GM12878 (cell line): ENCODE measurements around the gene HLA-DQB1. TPM values are rescaled to one million over a fixed set of nuclear protein-coding genes. Genes with fewer than 3 reads are reported as not detected.

ENCODE experiments used
- BRCA1 ChIP-seq: IDR thresholded peaks from 2 replicates; pipeline ENCODE4 v1.6.1; 2011; ENCODE audit warnings: low read depth, low read length, improper control_type of control experiment
- CBX3 ChIP-seq: fragments of 200-600 bp; sonication (generic); IDR thresholded peaks from 2 replicates; pipeline ENCODE4 v1.6.1; 2016; ENCODE audit warnings: low read depth, borderline replicate concordance
- CHD4 ChIP-seq: fragments of 200-600 bp; sonication (generic); IDR thresholded peaks from 2 replicates; pipeline ENCODE4 v1.6.1; 2016; ENCODE audit warnings: mild to moderate bottlenecking
- FOS ChIP-seq: IDR thresholded peaks from 3 replicates; pipeline ENCODE4 v1.6.1; 2011; ENCODE audit warnings: borderline replicate concordance; ENCODE audit not compliant: insufficient read length; ENCODE audit errors: extremely low read depth
- JUNB ChIP-seq: IDR thresholded peaks from 2 replicates; pipeline ENCODE4 v1.6.1; 2016; ENCODE audit warnings: antibody characterized with exemption, mild to moderate bottlenecking
- MTA2 ChIP-seq: fragments of 450-650 bp; IDR thresholded peaks from 2 replicates; pipeline ENCODE4 v1.6.1; 2016; ENCODE audit warnings: low read depth, mild to moderate bottlenecking, moderate library complexity
- MTA3 ChIP-seq: IDR thresholded peaks from 2 replicates; pipeline ENCODE4 v1.6.1; 2012; ENCODE audit warnings: low read length, inconsistent platforms, borderline replicate concordance
- NKRF ChIP-seq: fragments of 450-650 bp; conservative IDR thresholded peaks from 2 replicates; pipeline ENCODE4 v1.6.1; 2017; ENCODE audit warnings: mild to moderate bottlenecking, moderate library complexity
- NR2C1 ChIP-seq: fragments of 450-650 bp; IDR thresholded peaks from 2 replicates; pipeline ENCODE4 v1.6.1; 2017; ENCODE audit warnings: antibody characterized with exemption, mild to moderate bottlenecking, moderate library complexity
- PRDM15 ChIP-seq: fragments of 450-650 bp; formaldehyde crosslinking; IDR thresholded peaks from 2 replicates; pipeline ENCODE4 v1.4.0; 2020; ENCODE audit warnings: mild to moderate bottlenecking, moderate library complexity
- RB1 ChIP-seq: fragments of 450-650 bp; formaldehyde crosslinking; IDR thresholded peaks from 2 replicates; pipeline ENCODE4 v1.6.1; 2017; ENCODE audit warnings: mild to moderate bottlenecking, borderline replicate concordance
- SMAD5 ChIP-seq: IDR thresholded peaks from 2 replicates; pipeline ENCODE4 v1.6.1; 2016; ENCODE audit warnings: antibody characterized with exemption, low read depth
- SMC3 ChIP-seq: IDR thresholded peaks from 2 replicates; pipeline ENCODE4 v1.6.1; 2011; ENCODE audit warnings: low read length, improper control_type of control experiment, borderline replicate concordance
- ZBTB11 ChIP-seq: fragments of 450-650 bp; formaldehyde crosslinking; IDR thresholded peaks from 2 replicates; pipeline ENCODE4 v1.5.0; 2022; ENCODE audit warnings: mild to moderate bottlenecking, missing genetic modification characterization
- ZBTB40 ChIP-seq: fragments of 450-650 bp; IDR thresholded peaks from 2 replicates; pipeline ENCODE4 v1.6.1; 2016; ENCODE audit warnings: mild to moderate bottlenecking, moderate library complexity, borderline replicate concordance
- ZNF274 ChIP-seq: IDR thresholded peaks from one replicate; pipeline ENCODE4 v1.8.0; 2011; ENCODE audit not compliant: insufficient read length, insufficient read depth
- polyA plus RNA-seq, 11 experiments: library from polyadenylated mRNA; depleted of rRNA in 4 of 11; unstranded in 6 of 11; stranded (reverse) in 5 of 11; fragments of >200 nt; fragmentation: Nextera tagmentation in 4 of 11; fragmentation: Illumina TruSeq in 1 of 11; extraction: Ambion mirVana in 4 of 11; extraction: Trizol in 1 of 11; gene quantifications; 1 replicate in 1 of 11; 2 replicates in 10 of 11; pipeline versions ENCODE4 v1.2.1 to v1.2.3, GENCODE V29; 2011 to 2016; ENCODE audit warnings: inconsistent platforms in 2 of 11, missing spikeins in 2 of 11, low read depth in 1 of 11
- total RNA-seq, 4 experiments: library from RNA; depleted of rRNA in 3 of 4; stranded (reverse); fragments of >200 nt in 3 of 4; fragmentation: Illumina TruSeq in 1 of 4; extraction: Trizol in 1 of 4; gene quantifications; 2 replicates each; pipeline versions ENCODE4 v1.2.1 to v1.2.3, GENCODE V29; 2013 to 2021

Gene HLA-DQB1
- total and polyA plus RNA-seq, 10 of the 15 experiments (the other 5 are each of a cell fraction or from before 2014, with no cell fraction given) = 38.1 to 403 (median 91.4) TPM

GRCh38 chr6:32609731-32610640, 56.5 kb downstream of the HLA-DQB1 start (continued):
- TF ChIP-seq PRDM15 (CRISPR knock-in tag) = no peak
- no peak for TF ChIP-seq CHD4
- no peak for TF ChIP-seq CBX3
- TF ChIP-seq ZNF274 = no peak
- no peak for TF ChIP-seq ZBTB11 (CRISPR knock-in tag)
- TF ChIP-seq JUNB = peak; percentile 13
- no peak for TF ChIP-seq RB1
- TF ChIP-seq BRCA1 = no peak
- TF ChIP-seq ZBTB40 = no peak
- TF ChIP-seq SMAD5 = peak; percentile 65; the same call in 1 of the 2 replicates
- TF ChIP-seq SMC3 = no peak
- TF ChIP-seq NR2C1 = no peak
- TF ChIP-seq FOS = no peak
- TF ChIP-seq NKRF = no peak
- peak; percentile 47 for TF ChIP-seq MTA2
- TF ChIP-seq MTA3 = peak; percentile 22; the same call in 1 of the 2 replicates
